Epithelial cell of prostate (primary cell): ENCODE data around the gene LPAR5.

ENCODE experiments used
- DNase-seq: peaks from one replicate; pipeline ENCODE4 v3.0.0-alpha.2; 2011; ENCODE audit warnings: low read depth, low spot score
- H3K27ac ChIP-seq: fragments of 450-650 bp; 2 replicates; pipeline ENCODE4 v1.5.1; 2017; ENCODE audit warnings: mild to moderate bottlenecking

The LPAR5 gene

GRCh38 chr12:6640497-6640896 lies 4.7 kb upstream of the LPAR5 start:
- H3K27ac ChIP-seq, result no peak overlapping the region
- DNase-seq, result no peak

GRCh38 chr12:6639151-6639801 lies 3.5 kb upstream of the LPAR5 start:
- H3K27ac ChIP-seq, result no peak overlapping the region
- no peak for DNase-seq

- no peak for DNase-seq
- H3K27ac ChIP-seq, result no peak overlapping the region
These were observed 2.5 kb upstream of the LPAR5 start for GRCh38 chr12:6638305-6638704.

- H3K27ac ChIP-seq, result peak overlapping the region; percentile 77
- no peak for DNase-seq
These were observed 344 bp downstream of the LPAR5 start for GRCh38 chr12:6635375-6635855.

GRCh38 chr12:6632026-6632983 lies 3.5 kb downstream of the LPAR5 start:
- H3K27ac ChIP-seq, result no peak overlapping the region
- no peak for DNase-seq

GRCh38 chr12:6631549-6631961 lies 4.2 kb downstream of the LPAR5 start:
- no peak for DNase-seq
- no peak overlapping the region for H3K27ac ChIP-seq

- DNase-seq, result no peak
- H3K27ac ChIP-seq, result no peak overlapping the region
These were observed 5.0 kb downstream of the LPAR5 start for GRCh38 chr12:6630736-6631135.

- H3K27ac ChIP-seq, result no peak overlapping the region
- DNase-seq, result no peak
These were observed 8.1 kb downstream of the LPAR5 start for GRCh38 chr12:6627616-6628015.

- DNase-seq, result no peak
- H3K27ac ChIP-seq, result no peak overlapping the region
These were observed 9.0 kb downstream of the LPAR5 start for GRCh38 chr12:6626654-6627283.

GRCh38 chr12:6620885-6621274 lies 14.9 kb downstream of the LPAR5 start:
- DNase-seq, result no peak
- H3K27ac ChIP-seq, result no peak overlapping the region

GRCh38 chr12:6620137-6620884 lies 15.4 kb downstream of the LPAR5 start:
- no peak for DNase-seq
- no peak overlapping the region for H3K27ac ChIP-seq

- H3K27ac ChIP-seq, result no peak overlapping the region
- DNase-seq, result no peak
These were observed 17.1 kb downstream of the LPAR5 start for GRCh38 chr12:6618483-6619225.

- H3K27ac ChIP-seq, result no peak overlapping the region
These were observed 20.0 kb downstream of the LPAR5 start for GRCh38 chr12:6615802-6616201.

GRCh38 chr12:6614513-6615172 lies 21.1 kb downstream of the LPAR5 start:
- H3K27ac ChIP-seq, result peak overlapping the region; percentile 56

More at GRCh38 chr12:6615802-6616201, 20.0 kb downstream of the LPAR5 start:
- DNase-seq, result no peak

GRCh38 chr12:6613776-6614512 lies 21.8 kb downstream of the LPAR5 start:
- DNase-seq, result peak; percentile 33
- peak overlapping the region; percentile 56 for H3K27ac ChIP-seq

More at GRCh38 chr12:6614513-6615172, 21.1 kb downstream of the LPAR5 start:
- DNase-seq, result no peak

- H3K27ac ChIP-seq, result peak overlapping the region; percentile 56
- no peak for DNase-seq
These were observed 22.6 kb downstream of the LPAR5 start for GRCh38 chr12:6613015-6613775.

GRCh38 chr12:6612652-6613014 lies 23.1 kb downstream of the LPAR5 start:
- H3K27ac ChIP-seq, result peak overlapping the region; percentile 56
- no peak for DNase-seq

- H3K27ac ChIP-seq, result peak overlapping the region; percentile 56
- no peak for DNase-seq
These were observed 23.5 kb downstream of the LPAR5 start for GRCh38 chr12:6612247-6612646.
